GM10248 (cell line): ENCODE measurements around the gene BACE1-AS.
A peak's percentile ranks its signal among the peaks of the same experiment; 100 is the strongest.

ENCODE experiments used
- CTCF ChIA-PET: fragments of 300-600 bp; sonication (Branson Sonifier 250); formaldehyde crosslinking; extraction: SDS; loops from one replicate; lab custom pipeline; 2021; ENCODE audit warnings: antibody characterized with exemption; lab: Yijun Ruan, JAX
- POLR2A ChIA-PET: fragments of 350-650 bp; sonication (Branson Sonifier 250); formaldehyde crosslinking; extraction: SDS; loops from one replicate; lab custom pipeline; 2020; ENCODE audit warnings: antibody characterized with exemption; lab: Yijun Ruan, JAX
- DNase-seq: peaks from one replicate; pipeline ENCODE4 v3.0.0; 2012; ENCODE audit errors: extremely low spot score
- TF ChIP-seq, protein P1 (sequence below): IDR thresholded peaks from 2 replicates; pipeline ENCODE4 v1.5.1; 2012; ENCODE audit warnings: mild to moderate bottlenecking, low read depth; ENCODE audit errors: extremely low read depth, missing control alignments, control extremely low read depth

Gene BACE1-AS

DNA sequence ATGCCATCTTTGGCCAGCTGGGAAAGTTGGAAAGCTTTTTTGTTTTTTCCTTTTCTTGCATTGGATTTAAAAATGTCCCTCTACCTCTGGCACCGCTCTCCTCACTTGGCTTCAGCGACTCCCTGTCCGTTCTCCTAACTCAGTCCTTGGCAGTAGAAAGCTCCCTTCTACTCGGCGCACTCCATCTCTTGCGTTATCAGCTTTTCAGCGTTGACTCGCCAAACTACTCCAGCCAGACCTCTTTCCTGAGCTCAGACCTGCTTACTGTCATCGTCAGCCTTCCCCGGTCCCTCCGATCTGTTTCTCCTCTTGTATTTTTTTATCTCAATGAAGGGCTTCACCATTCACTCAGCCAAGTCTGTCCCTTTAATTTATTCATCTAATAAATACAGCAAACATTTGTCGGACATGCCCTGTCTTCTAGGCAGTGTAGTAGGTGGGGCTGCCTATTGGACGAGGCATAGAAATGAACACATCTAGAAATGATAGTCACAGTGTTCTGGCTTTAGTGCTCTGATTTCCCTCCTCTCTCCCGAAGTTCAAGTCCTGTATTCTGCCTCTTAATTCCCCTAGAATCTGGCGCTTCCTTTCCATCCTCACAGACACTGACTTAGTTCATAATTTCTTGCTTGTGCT is 37.3 kb downstream of the BACE1-AS start:
- peak; percentile 37 for DNase-seq
- TF ChIP-seq, protein P1, sequence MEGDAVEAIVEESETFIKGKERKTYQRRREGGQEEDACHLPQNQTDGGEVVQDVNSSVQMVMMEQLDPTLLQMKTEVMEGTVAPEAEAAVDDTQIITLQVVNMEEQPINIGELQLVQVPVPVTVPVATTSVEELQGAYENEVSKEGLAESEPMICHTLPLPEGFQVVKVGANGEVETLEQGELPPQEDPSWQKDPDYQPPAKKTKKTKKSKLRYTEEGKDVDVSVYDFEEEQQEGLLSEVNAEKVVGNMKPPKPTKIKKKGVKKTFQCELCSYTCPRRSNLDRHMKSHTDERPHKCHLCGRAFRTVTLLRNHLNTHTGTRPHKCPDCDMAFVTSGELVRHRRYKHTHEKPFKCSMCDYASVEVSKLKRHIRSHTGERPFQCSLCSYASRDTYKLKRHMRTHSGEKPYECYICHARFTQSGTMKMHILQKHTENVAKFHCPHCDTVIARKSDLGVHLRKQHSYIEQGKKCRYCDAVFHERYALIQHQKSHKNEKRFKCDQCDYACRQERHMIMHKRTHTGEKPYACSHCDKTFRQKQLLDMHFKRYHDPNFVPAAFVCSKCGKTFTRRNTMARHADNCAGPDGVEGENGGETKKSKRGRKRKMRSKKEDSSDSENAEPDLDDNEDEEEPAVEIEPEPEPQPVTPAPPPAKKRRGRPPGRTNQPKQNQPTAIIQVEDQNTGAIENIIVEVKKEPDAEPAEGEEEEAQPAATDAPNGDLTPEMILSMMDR = no peak
- POLR2A ChIA-PET = interaction anchor here (1.2 kb wide), 1 partner anchor 13 kb away, joined by 4 read pairs; no protein-coding TSS in a partner anchor
- CTCF ChIA-PET = interaction anchor here (1.5 to 1.7 kb wide), 3 partner anchors 12 to 102 kb away, joined by 4 read pairs; no protein-coding TSS in a partner anchor

DNA sequence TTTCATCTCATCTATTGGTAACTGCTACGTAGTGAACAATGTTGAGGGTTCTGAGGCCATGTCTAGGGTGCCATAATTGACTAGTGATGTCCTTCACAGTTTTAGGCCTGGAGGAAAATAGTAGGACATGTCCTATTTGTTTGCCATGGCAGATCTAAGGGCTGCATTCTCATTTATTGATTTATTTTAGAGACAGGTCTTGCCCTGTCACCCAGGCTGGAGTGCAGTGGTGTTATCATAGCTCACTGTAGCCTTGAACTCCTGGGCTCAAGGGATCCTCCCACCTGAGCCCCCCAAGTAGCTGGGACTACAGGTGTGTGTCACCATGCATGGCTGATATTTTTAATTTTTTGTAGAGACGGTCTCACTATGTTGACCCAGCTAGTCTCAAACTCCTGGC is 41.7 kb downstream of the BACE1-AS start:
- no peak for DNase-seq
- TF ChIP-seq, protein P1 = no peak
- POLR2A ChIA-PET = no interaction called here
- CTCF ChIA-PET = no interaction called here

DNA sequence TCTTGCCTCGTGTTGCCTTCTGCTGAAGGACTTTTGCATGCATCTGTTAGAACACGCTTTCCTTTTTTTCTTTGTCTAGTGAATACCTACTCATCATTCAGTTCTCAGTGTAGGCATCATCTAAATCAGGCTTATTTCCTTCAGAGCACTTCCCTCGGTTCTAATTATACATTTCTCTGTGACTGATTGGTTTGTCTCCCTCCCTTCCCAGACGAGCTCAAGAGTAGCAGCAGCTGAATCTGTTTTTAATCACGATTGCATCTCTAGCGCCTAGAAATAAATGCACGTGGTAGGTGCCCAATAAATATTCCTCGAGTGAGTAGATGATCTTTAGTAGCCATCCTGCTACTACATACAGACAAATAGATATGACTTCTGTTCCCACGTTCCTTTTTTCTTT is 42.8 kb downstream of the BACE1-AS start:
- no peak for DNase-seq
- ChIA-PET POLR2A (interaction anchor here (0.7 kb wide), 1 partner anchor 155 kb away, joined by 5 read pairs; no protein-coding TSS in a partner anchor), CTCF (no interaction called here)
- TF ChIP-seq, protein P1 = no peak

DNA sequence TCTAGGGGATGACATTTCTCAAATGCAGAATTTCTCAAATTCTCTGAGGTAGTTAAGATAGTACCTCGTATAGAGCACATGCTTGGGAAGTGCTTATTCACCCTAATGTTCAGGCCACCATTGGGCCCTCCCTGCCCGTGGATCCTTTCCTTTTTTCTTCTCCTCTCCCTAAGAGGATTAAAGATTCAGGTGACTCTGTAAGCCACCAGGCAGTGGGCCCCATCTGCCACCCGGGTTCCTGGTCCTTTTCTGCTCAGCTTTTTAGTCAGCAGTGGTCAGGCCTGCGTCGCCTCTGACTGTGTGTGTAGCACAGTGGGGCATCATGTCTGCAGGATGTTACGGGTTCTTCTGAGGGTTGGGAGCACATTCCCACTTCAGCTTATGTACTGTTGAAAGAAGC is 43.8 kb downstream of the BACE1-AS start:
- no peak for DNase-seq
- POLR2A ChIA-PET = no interaction called here

DNA sequence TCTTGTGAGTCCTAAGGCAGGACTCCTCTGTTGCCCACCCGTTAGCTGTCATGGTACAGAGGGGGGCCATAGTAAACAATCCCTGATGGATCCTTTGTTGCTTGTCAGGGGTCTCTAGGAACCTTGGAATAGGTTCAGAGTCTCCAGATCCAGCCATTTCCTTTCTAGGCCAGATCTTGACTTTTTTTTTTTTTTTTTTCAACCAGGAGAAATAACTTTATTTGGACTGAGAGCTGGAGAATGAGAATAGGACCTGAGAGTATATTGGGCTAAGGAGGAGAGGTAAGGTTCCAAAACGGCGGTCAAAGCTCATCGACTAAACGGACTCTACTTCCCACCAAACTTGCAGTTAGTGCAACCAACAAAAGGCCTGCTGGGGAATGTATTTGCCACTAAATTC is 44.3 kb downstream of the BACE1-AS start:
- ChIA-PET CTCF (no interaction called here), POLR2A (no interaction called here)
- no peak for DNase-seq
- TF ChIP-seq, protein P1 = no peak

More for the DNA sequence above, 43.8 kb downstream of the BACE1-AS start:
- CTCF ChIA-PET = no interaction called here
- TF ChIP-seq, protein P1 = no peak

DNA sequence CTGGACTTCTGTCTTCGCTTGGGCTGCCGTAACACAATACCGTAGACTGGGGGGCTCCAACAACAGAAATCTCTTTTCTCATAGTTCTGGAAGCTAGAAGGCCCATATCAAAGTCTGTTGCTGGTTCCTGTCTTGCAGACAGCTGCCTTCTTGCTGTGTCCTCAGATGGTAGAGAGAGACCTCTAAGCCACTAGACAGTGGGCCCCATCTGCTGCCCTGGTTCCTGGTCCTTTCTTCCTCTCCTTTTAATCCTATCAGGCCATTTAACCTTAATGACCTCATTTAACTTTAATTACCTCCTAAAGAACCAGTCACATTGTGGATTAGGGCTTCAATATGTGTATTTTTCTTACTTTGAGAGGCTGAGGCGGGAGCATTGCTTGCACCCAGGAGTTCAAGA is 45.9 kb downstream of the BACE1-AS start:
- CTCF ChIA-PET = interaction anchor here (1.1 kb wide), 1 partner anchor 16 kb away, joined by 4 read pairs; no protein-coding TSS in a partner anchor
- no peak for DNase-seq
- POLR2A ChIA-PET = no interaction called here
- TF ChIP-seq, protein P1 = no peak
